ENCODE measurements around the gene POLG2. TPM values are rescaled to one million over a fixed set of nuclear protein-coding genes. Genes with fewer than 3 reads are reported as not detected.
"Not testable (repeated sequence)": the region's sequence is repeated elsewhere in the genome, so short reads cannot be mapped to it uniquely, and the experiment has no call there.

The POLG2 gene
- total and polyA plus RNA-seq, 2 donors = 7.1 to 18.4 TPM

DNA sequence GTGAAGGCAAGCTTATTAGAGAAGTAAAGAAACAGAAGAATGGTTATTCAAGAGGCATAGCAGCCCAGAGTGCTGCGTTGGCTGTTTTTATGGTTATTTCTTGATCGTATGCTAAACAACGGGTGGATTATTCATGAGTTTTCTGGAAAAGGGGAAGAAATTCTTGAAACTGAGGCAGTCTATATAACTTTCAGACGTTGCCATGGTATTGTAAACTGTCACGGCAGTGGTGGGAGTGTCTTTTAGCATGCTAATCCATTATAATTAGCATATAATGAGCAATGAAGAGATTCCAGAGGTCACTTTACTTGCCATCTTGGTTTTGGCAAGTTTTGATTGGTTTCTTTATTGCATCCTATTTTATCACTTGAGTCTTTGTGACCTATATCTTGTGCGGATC is 65.3 kb downstream of the POLG2 start:
- Histone ChIP-seq H3K27ac (ENCODE audit: low read depth) (no peak overlapping the region), H3K4me3 (ENCODE audit: low read depth, low read length) (no peak overlapping the region), H3K36me3 (ENCODE audit: insufficient read depth) (no peaks in the 10 kb centered on the region), H3K4me1 (ENCODE audit: insufficient read depth) (no peaks in the 10 kb centered on the region)
- no peak for DNase-seq (ENCODE audit: extremely low spot score)
- WGBS = 78% methylated on average over 6 of the region's 6 CpGs

DNA sequence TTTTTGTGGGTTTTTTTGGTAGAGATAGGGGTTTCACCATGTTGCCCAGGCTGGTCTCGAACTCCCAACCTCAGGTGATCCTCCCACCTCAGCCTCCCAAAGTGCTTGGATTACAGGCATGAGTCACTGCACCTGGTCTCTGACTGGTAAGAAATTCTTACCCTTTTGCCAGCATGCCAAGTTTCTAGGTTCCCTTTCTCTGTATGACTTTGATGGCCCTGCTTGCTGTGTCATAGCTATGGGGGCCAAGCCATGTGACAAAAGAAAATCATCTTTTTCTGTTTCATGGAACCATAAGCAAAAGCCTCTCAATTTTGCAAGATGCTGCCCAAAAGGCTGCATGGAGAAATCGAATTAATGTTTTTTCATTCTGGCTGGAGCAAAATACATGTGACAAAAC is 66.8 kb downstream of the POLG2 start:
- not testable (repeated sequence) for H3K4me1 ChIP-seq (ENCODE audit: insufficient read depth); H3K4me3 ChIP-seq (ENCODE audit: low read depth, low read length); DNase-seq (ENCODE audit: extremely low spot score); H3K36me3 ChIP-seq (ENCODE audit: insufficient read depth); H3K27ac ChIP-seq (ENCODE audit: low read depth)
- WGBS = 86% methylated on average over 2 of the region's 2 CpGs

DNA sequence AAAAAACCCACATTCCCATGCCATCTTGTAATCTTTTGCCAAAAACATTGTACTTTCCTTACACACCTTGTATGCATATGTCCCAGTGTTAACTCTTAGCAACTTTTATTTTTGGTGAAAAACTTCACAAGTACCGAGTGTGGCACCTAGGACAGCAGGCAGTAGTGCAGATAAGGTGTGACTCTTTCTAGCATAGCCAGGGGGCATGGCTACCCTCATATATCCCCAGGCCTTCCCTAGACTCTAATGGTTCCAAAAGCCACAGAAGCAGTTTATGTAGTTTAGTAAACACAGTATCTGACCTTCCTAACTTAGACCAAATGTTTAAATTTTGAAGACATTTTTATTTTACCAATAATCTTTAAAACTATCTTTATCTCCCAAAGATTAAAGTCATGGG is 68.4 kb downstream of the POLG2 start:
- Histone ChIP-seq H3K27ac (ENCODE audit: low read depth) (no peak overlapping the region), H3K4me1 (ENCODE audit: insufficient read depth) (no peaks in the 10 kb centered on the region), H3K36me3 (ENCODE audit: insufficient read depth) (no peaks in the 10 kb centered on the region), H3K4me3 (ENCODE audit: low read depth, low read length) (no peak overlapping the region)
- WGBS = 68% methylated on average over 1 of the region's 1 CpG
- DNase-seq (ENCODE audit: extremely low spot score) = no peak

Small RNA genes lying within 50 kb of the gene (small RNA-seq; reads per million reads assigned to genes)
- gene ATP5MFP4 = not detected

Other genes starting within 250 kb of the POLG2 start
- gene TEX2, start 233.8 kb downstream of the POLG2 start, total RNA-seq = 18.6 TPM
- 20.3 TPM for gene TEX2, start 233.8 kb downstream of the POLG2 start, polyA plus RNA-seq
- gene PECAM1, start 106.2 kb downstream of the POLG2 start, total RNA-seq = 56.9 TPM
- gene PECAM1, start 106.2 kb downstream of the POLG2 start, polyA plus RNA-seq = 154 TPM
- 5.7 TPM for gene MILR1, start 47.9 kb downstream of the POLG2 start, total RNA-seq
- gene MILR1, start 47.9 kb downstream of the POLG2 start, polyA plus RNA-seq = 2.9 TPM
- 386 TPM for gene DDX5, start 9.2 kb upstream of the POLG2 start, total RNA-seq
- gene DDX5, start 9.2 kb upstream of the POLG2 start, polyA plus RNA-seq = 704 TPM
- 105 TPM for gene CEP95, start 9.9 kb upstream of the POLG2 start, total RNA-seq
- 26.7 TPM for gene CEP95, start 9.9 kb upstream of the POLG2 start, polyA plus RNA-seq
- 91.1 TPM for gene SMURF2, start 165.3 kb upstream of the POLG2 start, total RNA-seq
- 11.2 TPM for gene SMURF2, start 165.3 kb upstream of the POLG2 start, polyA plus RNA-seq

Data from urinary bladder (tissue), 4 donors.